Neural cell (in vitro differentiated cells): Measurements from ENCODE around the gene CFAP58.

Source experiments
- CTCF ChIP-seq: fragments of 450-650 bp; IDR thresholded peaks from 2 replicates; pipeline ENCODE4 v1.5.1; 2014; ENCODE audit warnings: antibody characterized with exemption, mild to moderate bottlenecking, moderate library complexity; ENCODE audit not compliant: poor library complexity, severe bottlenecking
- EP300 ChIP-seq: fragments of 450-650 bp; conservative IDR thresholded peaks from 2 replicates; pipeline ENCODE4 v1.6.1; 2014; ENCODE audit warnings: antibody characterized with exemption, mild to moderate bottlenecking, moderate library complexity; ENCODE audit not compliant: poor library complexity, severe bottlenecking
- EZH2 ChIP-seq: fragments of 200-600, 300-800 bp; shearing (Covaris generic), sonication (generic); IDR thresholded peaks from 2 replicates; pipeline ENCODE4 v1.6.1; 2014; ENCODE audit warnings: antibody characterized with exemption, low read length, borderline replicate concordance, mild to moderate bottlenecking; ENCODE audit not compliant: insufficient read depth, poor library complexity, severe bottlenecking
- MXI1 ChIP-seq: fragments of 450-650 bp; conservative IDR thresholded peaks from 2 replicates; pipeline ENCODE4 v1.6.1; 2014; ENCODE audit warnings: antibody characterized with exemption, mild to moderate bottlenecking; ENCODE audit not compliant: poor library complexity, severe bottlenecking
- POLR2AphosphoS5 ChIP-seq: IDR thresholded peaks from 2 replicates; pipeline ENCODE4 v1.6.1; 2012
- RAD21 ChIP-seq: fragments of 450-650 bp; conservative IDR thresholded peaks from 2 replicates; pipeline ENCODE4 v1.6.1; 2014; ENCODE audit warnings: antibody characterized with exemption, mild to moderate bottlenecking, moderate library complexity
- REST ChIP-seq: IDR thresholded peaks from 2 replicates; pipeline ENCODE4 v1.6.1; 2012; ENCODE audit warnings: borderline replicate concordance
- SMC3 ChIP-seq: fragments of 450-650 bp; conservative IDR thresholded peaks from 2 replicates; pipeline ENCODE4 v1.6.1; 2014; ENCODE audit warnings: antibody characterized with exemption, mild to moderate bottlenecking, moderate library complexity; ENCODE audit not compliant: poor library complexity
- TAF1 ChIP-seq: IDR thresholded peaks from 2 replicates; pipeline ENCODE4 v1.6.1; 2012; ENCODE audit warnings: low read depth

- TF ChIP-seq RAD21 (no peak), CTCF (no peak), EP300 (no peak), POLR2AphosphoS5 (no peak), SMC3 (no peak), REST (no peak), MXI1 (no peak), TAF1 (no peak), EZH2 (no peak)
Observed at GRCh38 chr10:104413528-104413927, 59.9 kb downstream of the CFAP58 start.
